ENCODE results near the gene MIA2.
"Not testable (repeated sequence)": the region's sequence is repeated elsewhere in the genome, so short reads cannot be mapped to it uniquely, and the experiment has no call there.

Gene MIA2

GRCh38 chr14:39233680-39234326 is at the start of gene MIA2:
TSS of gene MIA2 (plus strand) at chr14:39233915. CDS start at chr14:39234115, 200 bp downstream.
- in situ Hi-C loops (cut with MboI; ENCODE audit: low sequenced_read_pairs, unreplicated experiment), result no loop called here
- no peak for DNase-seq (ENCODE audit: low spot score)
- no peak for TF ChIP-seq CTCF (IDR thresholded peaks at IDR 0.05; ENCODE audit: borderline replicate concordance, control extremely low read depth, extremely low read depth, insufficient read depth, missing control alignments)

GRCh38 chr14:39184628-39185255 is 49.0 kb upstream of the MIA2 start:
- TF ChIP-seq CTCF (IDR thresholded peaks at IDR 0.05; ENCODE audit: borderline replicate concordance, control extremely low read depth, extremely low read depth, insufficient read depth, missing control alignments), result no peak
- no peak for DNase-seq (ENCODE audit: low spot score)
- in situ Hi-C loops (cut with MboI; ENCODE audit: low sequenced_read_pairs, unreplicated experiment), result no loop called here

GRCh38 chr14:39185256-39186049 is 48.3 kb upstream of the MIA2 start:
- DNase-seq (ENCODE audit: low spot score), result no peak
- in situ Hi-C loops (cut with MboI; ENCODE audit: low sequenced_read_pairs, unreplicated experiment), result no loop called here
- no peak for TF ChIP-seq CTCF (IDR thresholded peaks at IDR 0.05; ENCODE audit: borderline replicate concordance, control extremely low read depth, extremely low read depth, insufficient read depth, missing control alignments)

GRCh38 chr14:39186941-39187525 is 46.7 kb upstream of the MIA2 start:
- DNase-seq (ENCODE audit: low spot score), result no peak
- TF ChIP-seq CTCF (IDR thresholded peaks at IDR 0.05; ENCODE audit: borderline replicate concordance, control extremely low read depth, extremely low read depth, insufficient read depth, missing control alignments), result no peak
- in situ Hi-C loops (cut with MboI; ENCODE audit: low sequenced_read_pairs, unreplicated experiment), result no loop called here

GRCh38 chr14:39203659-39204606 is 29.8 kb upstream of the MIA2 start:
- in situ Hi-C loops (cut with MboI; ENCODE audit: low sequenced_read_pairs, unreplicated experiment), result no loop called here
- no peak for DNase-seq (ENCODE audit: low spot score)
- TF ChIP-seq CTCF (IDR thresholded peaks at IDR 0.05; ENCODE audit: borderline replicate concordance, control extremely low read depth, extremely low read depth, insufficient read depth, missing control alignments), result no peak

GRCh38 chr14:39207430-39207829 is 26.3 kb upstream of the MIA2 start:
- DNase-seq (ENCODE audit: low spot score); in situ Hi-C loops (cut with MboI; ENCODE audit: low sequenced_read_pairs, unreplicated experiment): not testable (repeated sequence)
